ENCODE data around the gene MAFF.

The MAFF gene

DNA sequence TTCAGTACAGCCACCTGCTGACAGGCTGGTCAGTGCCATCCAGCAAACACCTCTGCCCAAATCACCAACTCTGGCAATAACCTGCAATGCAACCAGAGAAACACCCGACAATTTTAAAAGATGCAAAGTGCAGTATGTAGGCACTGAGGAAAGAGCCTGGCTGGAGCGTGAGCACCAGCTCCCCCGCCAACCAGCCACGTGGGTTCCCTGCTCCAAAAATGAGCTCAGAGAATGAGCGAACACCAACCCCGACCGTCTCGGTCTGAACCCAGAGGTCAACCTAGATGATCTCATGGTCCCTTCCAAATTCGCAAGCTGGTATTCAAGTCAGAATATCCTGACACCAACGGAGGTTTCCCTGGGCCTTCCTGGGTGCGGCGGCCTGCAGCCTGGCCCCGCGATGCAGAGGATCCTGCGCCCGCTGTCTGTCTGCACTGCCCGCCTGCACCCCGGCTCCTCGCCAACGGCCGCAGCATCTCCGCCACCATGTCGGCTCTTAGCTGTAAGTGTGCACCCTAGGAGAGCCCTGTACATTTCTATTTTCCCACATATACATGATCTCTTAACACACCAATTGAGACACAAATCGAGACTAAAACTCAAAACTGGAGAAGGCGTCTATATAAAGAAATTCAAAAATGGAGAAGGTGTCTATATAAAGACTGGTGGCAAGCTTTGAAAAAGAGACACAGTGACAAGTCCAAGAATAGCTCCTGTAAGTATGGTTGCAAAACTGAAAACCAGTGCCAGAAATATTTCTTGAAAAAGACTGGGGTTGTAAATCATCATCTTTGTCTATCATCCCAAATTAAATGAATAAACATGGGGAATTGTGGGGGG, 48.2 kb downstream of the MAFF start:
- no peak for DNase-seq (ENCODE audit: low spot score)

DNA sequence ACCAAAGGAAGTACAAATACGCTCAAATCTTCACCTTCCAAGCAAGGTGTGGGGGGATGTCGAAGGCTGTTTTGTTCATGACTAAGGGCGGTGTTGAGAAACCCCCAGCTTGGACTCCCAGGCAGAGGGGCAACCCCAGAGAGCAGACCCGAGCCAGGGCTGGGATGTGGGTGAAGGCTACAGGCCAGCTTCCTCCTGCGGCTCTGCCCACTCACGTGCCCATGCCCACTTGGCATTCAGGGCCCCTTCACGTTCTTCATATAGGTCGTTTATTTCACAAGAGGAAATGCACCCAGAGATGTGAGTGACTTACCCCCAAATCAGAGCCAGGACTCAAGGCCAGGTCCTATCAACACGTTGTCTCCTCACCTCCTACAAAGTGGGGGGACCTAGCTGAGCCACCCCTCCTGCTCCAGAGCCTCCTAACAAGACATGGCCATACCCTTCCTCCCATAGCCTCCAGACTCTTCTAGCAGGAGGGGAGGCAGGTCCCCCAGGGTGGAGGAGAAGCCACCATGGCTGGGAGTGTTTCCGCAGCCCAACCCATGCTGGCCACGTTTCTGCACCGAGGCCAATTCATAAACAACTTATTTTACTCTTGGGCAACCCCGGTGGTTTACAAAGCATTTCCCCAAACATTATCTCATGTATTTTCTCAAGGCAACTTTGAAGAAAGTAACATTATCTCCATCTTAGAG, 49.0 kb downstream of the MAFF start:
- no peak for DNase-seq (ENCODE audit: low spot score)

DNA sequence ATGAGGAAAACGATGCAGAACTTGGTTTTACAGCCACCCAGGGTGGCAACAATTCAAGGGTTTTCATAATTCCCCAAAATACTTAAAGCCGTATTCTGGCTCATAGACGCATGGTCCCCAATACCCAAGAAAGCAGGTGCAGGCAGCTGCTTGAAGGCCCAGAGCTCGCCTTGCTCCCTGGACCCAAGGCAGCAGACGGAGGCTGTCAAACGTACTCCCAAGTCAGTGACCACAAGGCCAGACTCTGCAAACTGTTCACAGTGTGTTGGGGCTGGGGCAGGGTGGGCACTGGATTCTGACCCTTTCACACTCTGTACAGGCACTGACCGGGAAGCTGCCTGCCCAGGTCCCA, 49.5 kb downstream of the MAFF start:
- DNase-seq (ENCODE audit: low spot score): no peak

- no peak for DNase-seq (ENCODE audit: low spot score)
Observed at GRCh38 chr22:38255697-38256096, 53.9 kb downstream of the MAFF start.

DNA sequence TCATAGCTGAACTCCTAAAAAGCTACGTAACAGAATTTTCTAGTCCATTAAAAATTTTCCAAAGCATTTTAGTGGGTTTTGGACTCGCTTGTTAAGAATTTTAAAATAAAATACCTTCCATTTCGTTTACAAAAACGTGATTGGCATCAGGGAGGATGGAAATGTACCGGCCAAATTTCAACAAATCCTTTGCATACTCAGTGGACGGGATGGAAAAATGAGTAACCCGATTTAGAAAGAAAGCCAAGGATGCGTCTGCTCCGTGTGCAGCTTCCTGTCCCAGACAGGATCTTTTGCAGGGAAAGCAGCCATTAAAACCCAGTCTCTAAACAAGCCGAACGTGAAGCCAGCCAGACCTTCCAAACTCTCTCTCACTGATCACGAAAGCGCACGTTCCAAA, 55.4 kb downstream of the MAFF start:
- no peak for DNase-seq (ENCODE audit: low spot score)

DNA sequence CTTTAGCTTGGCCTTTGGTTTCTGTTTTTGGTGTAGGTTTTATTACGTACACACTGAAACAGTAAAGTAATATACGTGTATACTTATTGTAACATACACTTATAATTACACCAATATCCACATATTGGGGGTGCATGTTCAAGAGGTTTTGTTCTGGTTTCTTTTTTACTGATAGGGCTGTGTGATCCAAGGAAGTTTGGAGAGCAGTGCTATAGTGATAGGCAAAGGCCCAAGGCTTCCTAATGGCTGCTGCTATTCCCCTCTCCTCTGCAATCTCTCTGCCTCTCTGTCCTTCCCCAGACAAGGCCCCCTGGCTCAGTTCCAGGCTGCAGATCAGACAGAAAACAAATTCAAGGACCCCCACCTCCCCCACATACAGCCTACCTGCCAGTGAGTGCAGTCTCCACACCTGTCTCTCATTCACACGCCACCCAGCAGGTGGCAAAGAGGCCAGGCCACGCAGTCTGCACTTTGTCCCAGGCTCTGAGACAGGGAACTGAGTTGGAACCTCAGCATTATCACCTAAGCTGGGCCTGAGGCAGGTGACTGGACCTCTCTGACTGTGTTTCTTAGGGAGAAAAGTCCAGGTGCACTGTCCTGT, 56.0 kb downstream of the MAFF start:
- no peak for DNase-seq (ENCODE audit: low spot score)

- no peak for DNase-seq (ENCODE audit: low spot score)
Observed at GRCh38 chr22:38258895-38259294, 57.1 kb downstream of the MAFF start.

DNA sequence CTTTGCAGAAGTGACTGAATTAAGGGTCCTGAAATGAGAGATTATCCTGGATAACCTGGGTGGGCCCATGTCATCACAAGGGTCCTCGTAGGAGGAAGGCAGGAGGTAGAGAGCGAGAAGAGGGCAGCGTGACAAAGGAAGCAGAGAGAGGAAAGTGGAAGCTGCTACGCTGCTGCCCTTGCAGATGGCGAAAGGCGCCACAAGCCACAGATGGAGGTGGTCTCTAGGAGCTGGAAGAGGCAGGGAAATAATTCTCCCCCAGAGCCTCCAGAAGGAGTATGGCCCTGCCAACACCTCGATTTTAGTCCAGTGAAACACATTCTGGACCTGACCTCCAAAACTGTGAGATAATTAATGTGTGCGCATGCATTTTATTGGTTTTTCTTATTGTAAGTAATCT, 57.6 kb downstream of the MAFF start:
- no peak for DNase-seq (ENCODE audit: low spot score)

DNA sequence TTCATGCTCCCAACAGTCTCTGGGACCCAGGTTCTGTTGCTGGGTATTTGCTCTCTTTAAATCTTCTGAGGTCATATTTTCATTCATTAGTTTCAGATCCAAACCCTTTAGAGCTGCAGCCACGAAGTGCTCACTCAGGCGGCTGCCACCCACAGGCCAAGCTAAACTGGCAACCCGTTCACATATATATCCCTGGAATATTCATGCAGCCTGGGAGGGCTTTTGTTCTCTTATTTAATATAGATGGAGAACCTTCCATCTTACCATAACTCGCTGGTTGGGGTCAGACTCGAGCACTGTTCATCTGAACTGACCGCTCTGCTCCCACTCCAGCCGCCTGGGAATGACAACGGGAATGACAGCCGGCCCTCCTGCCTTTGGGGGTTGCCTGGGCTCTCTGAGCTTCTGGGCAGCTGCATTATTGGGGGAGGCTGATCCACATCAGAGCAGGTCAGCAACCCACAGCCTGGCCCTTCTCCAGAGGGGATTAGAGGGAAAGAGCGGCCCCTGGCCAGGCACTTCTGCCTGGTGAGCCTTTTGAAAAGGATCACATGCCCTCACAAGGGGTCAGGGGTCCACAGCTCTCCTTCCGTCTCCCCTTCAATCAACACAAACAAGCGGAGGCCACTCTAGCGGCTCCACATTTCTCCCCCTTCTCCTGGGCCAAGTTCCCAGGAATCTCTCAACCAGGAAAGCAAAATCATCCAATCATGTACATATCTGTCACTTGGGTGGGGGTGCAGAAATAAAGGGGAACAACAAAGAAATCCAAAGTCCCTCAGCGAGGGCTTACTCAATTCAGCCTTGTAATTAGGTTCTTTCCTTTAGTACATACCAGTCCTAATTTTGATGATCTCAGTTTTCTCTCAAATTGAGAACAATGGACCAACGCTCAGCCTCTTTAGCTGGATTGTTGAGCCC, 59.2 kb downstream of the MAFF start:
- DNase-seq (ENCODE audit: low spot score): no peak

DNA sequence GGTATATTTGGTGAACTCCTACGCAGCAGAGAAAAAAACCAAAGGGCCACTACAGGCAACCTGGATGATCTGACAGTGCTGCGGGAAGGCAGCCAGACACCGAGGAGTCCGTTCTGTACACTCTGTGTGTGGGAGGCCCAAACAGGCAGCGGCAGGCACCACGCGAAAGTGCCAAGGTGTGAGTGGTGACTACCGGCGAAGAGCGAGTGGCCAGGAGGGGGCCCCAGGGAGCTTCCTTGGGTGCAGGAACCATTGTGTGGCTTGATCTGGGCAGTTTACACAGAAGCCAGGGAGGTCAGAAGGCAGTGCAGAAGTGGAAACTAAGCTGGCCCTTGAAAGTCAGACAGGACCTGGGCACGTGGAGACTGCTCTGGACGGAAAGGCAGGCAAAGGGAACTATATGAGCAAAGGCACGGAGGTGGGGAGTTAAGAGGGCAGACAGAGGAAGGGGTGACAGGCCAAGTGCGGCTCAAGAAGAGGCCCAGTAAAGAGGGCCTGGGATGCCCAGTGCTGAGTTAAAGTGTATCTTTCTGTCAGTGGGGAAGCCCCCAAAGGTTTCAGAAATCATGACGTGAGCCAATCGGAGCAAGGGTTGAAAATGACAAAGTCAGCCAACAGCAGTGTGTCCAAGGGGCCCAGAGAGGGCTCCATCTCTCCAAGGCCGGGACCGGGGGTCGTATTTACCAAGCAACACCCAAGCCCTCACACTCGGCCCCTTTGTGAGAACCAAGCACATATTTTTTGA, 60.4 kb downstream of the MAFF start:
- peak; percentile 69 for DNase-seq (ENCODE audit: low spot score)

DNA sequence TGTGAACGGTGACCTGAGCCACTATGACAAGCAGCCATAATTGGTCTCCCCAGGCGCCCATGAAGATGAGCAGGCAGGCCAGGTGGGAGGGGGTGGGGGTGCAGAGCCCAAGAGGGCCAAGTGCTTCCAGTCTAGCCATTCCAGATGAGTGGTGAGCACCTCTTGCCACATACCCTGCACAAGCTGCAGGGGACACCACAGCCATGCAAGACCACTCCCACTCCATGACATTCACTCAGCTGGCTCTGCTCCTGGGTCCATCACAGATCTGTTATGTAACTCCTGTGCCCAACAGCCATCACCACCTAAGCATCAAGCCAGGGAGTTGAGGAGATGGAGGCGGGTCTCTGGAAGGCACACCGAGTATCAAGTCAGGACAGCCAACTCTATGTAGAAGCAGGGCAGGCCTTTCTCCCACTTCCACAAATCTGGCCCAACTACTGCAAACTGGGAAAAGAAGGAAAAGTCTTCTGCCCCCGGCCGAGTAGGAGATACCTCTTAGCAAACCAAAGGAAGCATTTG, 62.6 kb downstream of the MAFF start:
- no peak for DNase-seq (ENCODE audit: low spot score)

All from D341Med (cell line).